H1 (cell line): Measurements from ENCODE around the gene PINK1. TPM values are rescaled to one million over a fixed set of nuclear protein-coding genes. Genes with fewer than 3 reads are reported as not detected.

ENCODE experiments used
- CTCF ChIA-PET: fragments of 300-600 bp; sonication (Branson Sonifier 250); formaldehyde crosslinking; loops from one replicate; lab custom pipeline; 2021; ENCODE audit not compliant: partially characterized antibody; lab: Charles Lee
- POLR2A ChIA-PET: fragments of 300-600 bp; sonication (Branson Sonifier 250); formaldehyde crosslinking; loops from one replicate; lab custom pipeline; 2021; ENCODE audit warnings: inconsistent platforms; ENCODE audit not compliant: partially characterized antibody; lab: Charles Lee
- DNase-seq, 2 experiments: peaks; one replicate each; pipeline versions ENCODE4 v3.0.0 to v3.0.0-alpha.2; 2010 to 2022; ENCODE audit warnings: low spot score in 2 of 2, low read depth in 1 of 2, mixed read lengths in 1 of 2
- FAIRE-seq: peaks from 2 replicates; lab custom pipeline; 2011; peaks lifted over from hg19 to GRCh38; lab: Jason Lieb, UNC
- H2AFZ ChIP-seq: 2 replicates; pipeline ENCODE4 v1.8.1; 2012; ENCODE audit warnings: low read length, inconsistent platforms
- H2AK5ac ChIP-seq: 2 replicates; pipeline ENCODE4 v1.6.1; 2013; ENCODE audit warnings: low read depth, low read length
- H2BK120ac ChIP-seq: replicated peaks from 2 replicates; pipeline ENCODE3; 2013; ENCODE audit warnings: low read depth, low read length, inconsistent platforms
- H2BK12ac ChIP-seq: 2 replicates; pipeline ENCODE4 v1.6.1; 2013; ENCODE audit warnings: low read depth, low read length
- H2BK15ac ChIP-seq: 2 replicates; pipeline ENCODE4 v1.6.1; 2013; ENCODE audit warnings: low read length
- H2BK20ac ChIP-seq: 2 replicates; pipeline ENCODE4 v1.6.1; 2013; ENCODE audit warnings: low read length
- H2BK5ac ChIP-seq: 2 replicates; pipeline ENCODE4 v1.6.1; 2013; ENCODE audit warnings: low read depth, low read length
- H3K14ac ChIP-seq: 2 replicates; pipeline ENCODE4 v1.6.1; 2013; ENCODE audit warnings: inconsistent platforms; ENCODE audit not compliant: insufficient read length
- H3K18ac ChIP-seq: 2 replicates; pipeline ENCODE4 v1.6.1; 2013; ENCODE audit warnings: low read length; ENCODE audit errors: extremely low read depth
- H3K23ac ChIP-seq: 2 replicates; pipeline ENCODE4 v1.6.1; 2013; ENCODE audit warnings: inconsistent platforms; ENCODE audit not compliant: insufficient read length
- H3K23me2 ChIP-seq: 2 replicates; pipeline ENCODE4 v1.6.1; 2013; ENCODE audit warnings: low read depth, low read length
- H3K27ac ChIP-seq: 2 replicates; pipeline ENCODE4 v1.6.1; 2011; ENCODE audit warnings: low read depth, low read length, inconsistent platforms
- H3K27me3 ChIP-seq, 4 experiments: replicated peaks in 1 of 4; 1 replicate in 1 of 4; 2 replicates in 3 of 4; pipeline versions ENCODE4 v1.6.1 to v1.8.1; 2011 to 2013; ENCODE audit warnings: low read length in 3 of 4, mild to moderate bottlenecking in 3 of 4, inconsistent platforms in 2 of 4, mixed read lengths in 2 of 4, moderate library complexity in 1 of 4; ENCODE audit not compliant: control insufficient read depth in 3 of 4, insufficient read depth in 3 of 4; ENCODE audit errors: extremely low read depth in 1 of 4
- H3K36me3 ChIP-seq, 4 experiments: 2 replicates each; pipeline versions ENCODE4 v1.6.1 to v1.8.1; 2011 to 2013; ENCODE audit warnings: mild to moderate bottlenecking in 4 of 4, low read length in 3 of 4, moderate library complexity in 2 of 4, control low read depth in 1 of 4, inconsistent platforms in 1 of 4; ENCODE audit not compliant: insufficient read depth in 4 of 4, control insufficient read depth in 2 of 4
- H3K4ac ChIP-seq: replicated peaks from 2 replicates; pipeline ENCODE3; 2013; ENCODE audit warnings: low read length, low read depth, mixed read lengths, inconsistent platforms; ENCODE audit not compliant: insufficient read length
- H3K4me1 ChIP-seq, 4 experiments: replicated peaks in 1 of 4; 1 replicate in 1 of 4; 2 replicates in 3 of 4; pipeline versions ENCODE4 v1.6.1 to v1.8.1; 2011 to 2013; ENCODE audit warnings: low read length in 3 of 4, inconsistent platforms in 2 of 4, mixed read lengths in 1 of 4; ENCODE audit not compliant: insufficient read depth in 4 of 4, control insufficient read depth in 3 of 4
- H3K4me2 ChIP-seq, 2 experiments: 2 replicates each; pipeline versions ENCODE4 v1.6.1 to v1.8.1; 2011 to 2013; ENCODE audit warnings: low read depth in 2 of 2, low read length in 2 of 2, control low read depth in 1 of 2, inconsistent platforms in 1 of 2, mild to moderate bottlenecking in 1 of 2; ENCODE audit not compliant: insufficient read depth in 1 of 2
- H3K4me3 ChIP-seq, 4 experiments: fragments of 200-600, 300-600 bp in 1 of 4; sonication (generic), shearing (Covaris generic), sonication (Bioruptor Twin) in 1 of 4; 2 replicates each; pipeline versions ENCODE4 v1.5.1 to v1.8.1; 2011 to 2016; ENCODE audit warnings: low read length in 4 of 4, low read depth in 3 of 4, control low read depth in 2 of 4, inconsistent platforms in 2 of 4, mild to moderate bottlenecking in 2 of 4, mixed read lengths in 1 of 4, moderate library complexity in 1 of 4; ENCODE audit not compliant: insufficient read depth in 2 of 4; ENCODE audit errors: extremely low read depth in 1 of 4
- H3K56ac ChIP-seq: replicated peaks from 2 replicates; pipeline ENCODE3; 2013; ENCODE audit warnings: low read depth, mild to moderate bottlenecking, mixed read lengths, low read length, inconsistent platforms; ENCODE audit not compliant: insufficient read length
- H3K79me1 ChIP-seq: 2 replicates; pipeline ENCODE4 v1.6.1; 2013; ENCODE audit warnings: low read depth, low read length, control low read depth
- H3K79me2 ChIP-seq, 2 experiments: 2 replicates each; pipeline versions ENCODE4 v1.6.1 to v1.8.1; 2012 to 2013; ENCODE audit warnings: low read length in 2 of 2, mild to moderate bottlenecking in 2 of 2, inconsistent platforms in 1 of 2; ENCODE audit not compliant: insufficient read depth in 2 of 2, control insufficient read depth in 1 of 2
- H3K9ac ChIP-seq, 4 experiments: replicated peaks in 1 of 4; 1 replicate in 1 of 4; 2 replicates in 3 of 4; pipeline versions ENCODE4 v1.6.1 to v1.8.1; 2011 to 2013; ENCODE audit warnings: low read depth in 3 of 4, low read length in 3 of 4, control low read depth in 2 of 4, mild to moderate bottlenecking in 2 of 4, moderate library complexity in 2 of 4, inconsistent platforms in 1 of 4; ENCODE audit errors: extremely low read depth in 1 of 4
- H3K9me3 ChIP-seq, 2 experiments: 2 replicates each; pipeline versions ENCODE4 v1.6.1 to v1.8.1; 2012 to 2013; ENCODE audit warnings: mild to moderate bottlenecking in 2 of 2, moderate library complexity in 2 of 2, control low read depth in 1 of 2, inconsistent platforms in 1 of 2, low read depth in 1 of 2, low read length in 1 of 2, mixed read lengths in 1 of 2; ENCODE audit not compliant: insufficient read depth in 2 of 2
- H4K20me1 ChIP-seq, 2 experiments: replicated peaks in 1 of 2; 2 replicates each; pipeline versions ENCODE3 to v1.8.1; 2011 to 2013; ENCODE audit warnings: inconsistent platforms in 2 of 2, low read length in 2 of 2, mild to moderate bottlenecking in 1 of 2; ENCODE audit not compliant: insufficient read depth in 2 of 2, control insufficient read depth in 1 of 2
- H4K5ac ChIP-seq: 2 replicates; pipeline ENCODE4 v1.6.1; 2013; ENCODE audit warnings: low read length, low read depth, mixed read lengths, inconsistent platforms; ENCODE audit not compliant: insufficient read length
- H4K8ac ChIP-seq: 2 replicates; pipeline ENCODE4 v1.8.0; 2013; ENCODE audit warnings: mild to moderate bottlenecking, moderate library complexity, low read length, inconsistent platforms; ENCODE audit not compliant: insufficient read depth; ENCODE audit errors: extremely low read depth
- H4K91ac ChIP-seq: replicated peaks from 2 replicates; pipeline ENCODE3; 2013; ENCODE audit warnings: low read length, mixed read lengths, inconsistent platforms; ENCODE audit not compliant: insufficient read length
- BCL11A ChIP-seq, 2 experiments: IDR thresholded peaks; one replicate each; pipeline ENCODE4 v1.6.1; 2011; ENCODE audit warnings: low read depth in 2 of 2, low read length in 2 of 2, mild to moderate bottlenecking in 2 of 2
- CBX5 ChIP-seq: fragments of 300-800, 300-1000 bp; sonication (generic); IDR thresholded peaks from 2 replicates; pipeline ENCODE4 v1.7.1; 2016; ENCODE audit warnings: antibody characterized with exemption, low read length, low read depth
- CHD1 ChIP-seq: IDR thresholded peaks from 2 replicates; pipeline ENCODE4 v1.6.1; 2012; ENCODE audit warnings: low read depth, low read length, improper control_type of control experiment
- CREB1 ChIP-seq: IDR thresholded peaks from 2 replicates; pipeline ENCODE4 v1.6.1; 2012; ENCODE audit warnings: inconsistent platforms
- EGR1 ChIP-seq: IDR thresholded peaks from 2 replicates; pipeline ENCODE4 v1.6.1; 2011; ENCODE audit warnings: low read depth, low read length, borderline replicate concordance
- GABPA ChIP-seq: IDR thresholded peaks from 2 replicates; pipeline ENCODE4 v1.6.1; 2011; ENCODE audit warnings: mild to moderate bottlenecking, low read length, moderate library complexity, borderline replicate concordance; ENCODE audit not compliant: insufficient read depth
- HDAC6 ChIP-seq: IDR thresholded peaks from one replicate; pipeline ENCODE4 v1.7.1; 2012; ENCODE audit warnings: low read depth, mild to moderate bottlenecking, inconsistent platforms, low read length, moderate library complexity
- JUN ChIP-seq: IDR thresholded peaks from 2 replicates; pipeline ENCODE4 v1.6.1; 2011; ENCODE audit warnings: low read depth, mild to moderate bottlenecking, improper control_type of control experiment, low read length
- KDM4A ChIP-seq: IDR thresholded peaks from one replicate; pipeline ENCODE4 v1.7.1; 2012; ENCODE audit warnings: low read depth, mild to moderate bottlenecking, moderate library complexity, low read length, inconsistent platforms; ENCODE audit not compliant: severe bottlenecking
- MAFK ChIP-seq: IDR thresholded peaks from 2 replicates; pipeline ENCODE4 v1.6.1; 2012; ENCODE audit warnings: low read depth, mild to moderate bottlenecking, improper control_type of control experiment, low read length
- POLR2AphosphoS5 ChIP-seq: IDR thresholded peaks from 2 replicates; pipeline ENCODE4 v1.6.1; 2011; ENCODE audit warnings: low read depth, low read length
- POU5F1 ChIP-seq: IDR thresholded peaks from 2 replicates; pipeline ENCODE4 v1.6.1; 2011; ENCODE audit warnings: low read depth, mild to moderate bottlenecking, low read length, moderate library complexity
- SAP30 ChIP-seq: fragments of 300-600 bp; sonication (generic); IDR thresholded peaks from 2 replicates; pipeline ENCODE4 v1.7.1; 2012; ENCODE audit warnings: low read length, moderate library complexity, mild to moderate bottlenecking, inconsistent platforms; ENCODE audit not compliant: insufficient read depth, insufficient replicate concordance
- SIX5 ChIP-seq: IDR thresholded peaks from 2 replicates; pipeline ENCODE4 v1.6.1; 2011; ENCODE audit warnings: mild to moderate bottlenecking, low read depth, low read length
- TAF7 ChIP-seq: optimal IDR thresholded peaks from 2 replicates; pipeline ENCODE3; 2011; ENCODE audit warnings: low read depth, mild to moderate bottlenecking, inconsistent platforms, low read length, moderate library complexity, borderline replicate concordance
- WGBS, 2 experiments: shearing (Covaris generic) in 1 of 2; methylation state at CpG; one replicate each; pipeline versions ENCODE4 v1.1.6 to v1.1.7; 2013 to 2015; ENCODE audit warnings: low lambda C conversion rate in 2 of 2, mixed read lengths in 2 of 2, inconsistent platforms in 1 of 2, low coverage in 1 of 2, missing lambda C conversion rate in 1 of 2; ENCODE audit not compliant: insufficient replicate concordance in 2 of 2, insufficient coverage in 1 of 2, insufficient read length in 1 of 2; ENCODE audit errors: extremely low coverage in 1 of 2, missing lambda C conversion rate in 1 of 2; 5-methylcytosine and 5-hydroxymethylcytosine counted together
- polyA plus RNA-seq, 7 experiments: library from polyadenylated mRNA; depleted of rRNA in 3 of 7; stranded (reverse) in 5 of 7; unstranded in 2 of 7; fragments of >200 nt in 5 of 7; fragments of 200-250 nt in 2 of 7; gene quantifications; 1 replicate in 5 of 7; 2 replicates in 1 of 7; 4 replicates in 1 of 7; pipeline versions ENCODE4 v1.2.1 to v1.2.3, GENCODE V29; 2011 to 2013; ENCODE audit warnings: missing spikeins in 2 of 7, mixed read lengths in 2 of 7
- total RNA-seq: library from RNA; stranded (reverse); fragmentation: NEBNext Ultra II Directional; extraction: Animal tissue kit (Norgen Biotek cat#: 25700); gene quantifications from 2 replicates; pipeline ENCODE4 v1.2.1, GENCODE V29; 2021

PINK1 gene
- total and polyA plus RNA-seq, 2 of the 8 experiments (the other 6 are each of a cell fraction or from before 2014, with no cell fraction given): 16.1 to 19.3 TPM

DNA sequence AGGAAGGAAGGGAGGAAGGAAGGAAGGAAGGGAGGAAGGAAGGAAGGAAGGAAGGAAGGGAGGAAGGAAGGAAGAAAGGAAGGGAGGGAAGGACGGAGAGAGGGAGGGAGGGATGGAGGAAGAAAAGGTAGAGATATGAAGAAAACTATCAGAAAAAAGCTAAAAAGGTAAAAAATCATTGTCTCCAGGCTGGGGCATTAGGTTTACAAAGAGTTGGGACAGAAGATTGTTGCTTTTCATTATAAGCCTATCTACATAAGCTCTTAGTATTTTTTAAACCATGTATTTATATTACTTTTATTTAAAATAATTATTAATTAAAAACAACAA is 7.2 kb upstream of the PINK1 start:
- H3K4me2 ChIP-seq: peak overlapping the region in 1 of 2 experiments; percentile 62; a peak in 1 of 4 replicates
- ChIA-PET CTCF (interaction anchor here (0.6 to 1.9 kb wide), 6 partner anchors 8 to 103 kb away, joined by 3 to 7 read pairs (median 6); partner anchors contain the start of gene CDA), POLR2A (interaction anchor here (0.6 to 2.1 kb wide), 5 partner anchors 8 to 1937 kb away, joined by 3 to 13 read pairs (median 3); partner anchors contain the start of genes EPHA8 and PINK1)
- H3K9ac ChIP-seq: no peak overlapping the region
- H2BK20ac ChIP-seq: no peak overlapping the region
- no peak overlapping the region for H4K91ac ChIP-seq
- H3K56ac ChIP-seq: no peak overlapping the region
- H3K9me3 ChIP-seq: peaks cover 8 to 9% of the 10 kb centered on the region in 2 experiments; a peak in 2 of 4 replicates
- H3K79me1 ChIP-seq: no peaks in the 10 kb centered on the region
- no peak overlapping the region for H4K8ac ChIP-seq
- H2BK12ac ChIP-seq: peak overlapping the region; percentile 75; the same call in 1 of the 2 replicates
- no peaks in the 10 kb centered on the region for H4K20me1 ChIP-seq
- FAIRE-seq (no peak), DNase-seq (no peak)
- H2BK15ac ChIP-seq: no peak overlapping the region
- H3K4me1 ChIP-seq: peaks cover 0 to 8% (median 1%) of the 10 kb centered on the region in 4 experiments; a peak in 2 of 7 replicates
- peak overlapping the region; percentile 88 for H4K5ac ChIP-seq
- no peak overlapping the region for H2BK120ac ChIP-seq
- no peak overlapping the region for H3K4me3 ChIP-seq
- no peak overlapping the region for H2AK5ac ChIP-seq
- 0 out of 2 replicates have a peak overlapping the region, but pooled peaks have one; percentile 91 for H2BK5ac ChIP-seq
- H3K27ac ChIP-seq: no peak overlapping the region
- no peak overlapping the region for H2AFZ ChIP-seq
- H3K27me3 ChIP-seq: no peaks in the 10 kb centered on the region
- no peak overlapping the region for H3K14ac ChIP-seq
- no peak overlapping the region for H3K23ac ChIP-seq
- H3K79me2 ChIP-seq: no peaks in the 10 kb centered on the region
- H3K18ac ChIP-seq: no peak overlapping the region; the same call in 1 of the 2 replicates
- H3K4ac ChIP-seq: no peak overlapping the region
- H3K23me2 ChIP-seq: peaks cover 2% of the 10 kb centered on the region; the same call in 1 of the 2 replicates
- WGBS, 2 experiments: 88% methylated on average over 1 of the region's 1 CpG; no CpG with 5 or more reads in 1 of the 2 experiments
- peaks cover 0 to 2% (median 0%) of the 10 kb centered on the region in 4 experiments; a peak in 1 of 8 replicates for H3K36me3 ChIP-seq
- TF ChIP-seq JUN (no peak), POLR2AphosphoS5 (no peak), BCL11A (IDR thresholded peaks at IDR 0.05; ENCODE audit: low read depth in 2 of 2, low read length in 2 of 2) (no peak), CREB1 (no peak), CBX5 (no peak), KDM4A (no peak), CHD1 (no peak), SAP30 (no peak), EGR1 (no peak), SIX5 (no peak), POU5F1 (no peak), TAF7 (no peak), HDAC6 (no peak), GABPA (no peak), MAFK (no peak)
